AML-193 (cell line): ENCODE data around the gene IFNL3.

ENCODE experiments used
- DNase-seq, 2 experiments: peaks; one replicate each; lab custom pipeline; 2025; lab: John Stamatoyannopoulos, UW

IFNL3 gene

GRCh38 chr19:39193803-39194202 lies 51.0 kb downstream of the IFNL3 start:
- DNase-seq: no peak
